ENCODE results near the gene KRTAP10-9.

Gene KRTAP10-9

GRCh38 chr21:44671911-44672310 lies 45.0 kb downstream of the KRTAP10-9 start:
- ChIA-PET CTCF (interaction anchor here (0.6 kb wide), 1 partner anchor 20 kb away, joined by 3 read pairs; no protein-coding TSS in a partner anchor), POLR2A (no interaction called here)
- no peaks in the 10 kb centered on the region for H3K4me1 ChIP-seq (ENCODE audit: control insufficient read depth, insufficient read depth, low read length)

GRCh38 chr21:44677881-44678280 lies 51.0 kb downstream of the KRTAP10-9 start:
- no peaks in the 10 kb centered on the region for H3K4me1 ChIP-seq (ENCODE audit: control insufficient read depth, insufficient read depth, low read length)
- no peak overlapping the region for H3K27ac ChIP-seq (ENCODE audit: extremely low read depth, low read depth, low read length)
- POLR2A ChIA-PET = no interaction called here
- no peak for TF ChIP-seq ZNF747 (tag by site-specific recombination; IDR thresholded peaks at IDR 0.05)
- no peak for TF ChIP-seq ZNF560 (tag by site-specific recombination; IDR thresholded peaks at IDR 0.05; ENCODE audit: borderline replicate concordance)
- TF ChIP-seq MYNN (tag by site-specific recombination; IDR thresholded peaks at IDR 0.05; ENCODE audit: borderline replicate concordance) = no peak
- no peak for TF ChIP-seq ZNF639 (tag by site-specific recombination; IDR thresholded peaks at IDR 0.05)
- TF ChIP-seq PRDM6 (tag by site-specific recombination; IDR thresholded peaks at IDR 0.05) = no peak
- TF ChIP-seq ZNF211 (tag by site-specific recombination; IDR thresholded peaks at IDR 0.05; ENCODE audit: low read depth) = no peak
- TF ChIP-seq KLF7 (tag by site-specific recombination; IDR thresholded peaks at IDR 0.05; ENCODE audit: borderline replicate concordance) = no peak
- no peak for TF ChIP-seq KLF1 (tag by site-specific recombination; IDR thresholded peaks at IDR 0.05)
- no peak for TF ChIP-seq ZNF398 (tag by site-specific recombination; IDR thresholded peaks at IDR 0.05)
- no peak for TF ChIP-seq ZNF404 (tag by site-specific recombination; IDR thresholded peaks at IDR 0.05)
- no peak for TF ChIP-seq ZNF48 (tag by site-specific recombination; IDR thresholded peaks at IDR 0.05)
- no peak for TF ChIP-seq ZBTB44 (tag by site-specific recombination; IDR thresholded peaks at IDR 0.05)
- TF ChIP-seq ZNF555 (tag by site-specific recombination; conservative IDR thresholded peaks at IDR 0.05) = no peak
- TF ChIP-seq HOXC10 (CRISPR knock-in tag; IDR thresholded peaks at IDR 0.05) = no peak
- no peak overlapping the region for H3K4me3 ChIP-seq (ENCODE audit: low read depth, low read length)
- no peaks in the 10 kb centered on the region for H3K9me3 ChIP-seq (ENCODE audit: control insufficient read depth, insufficient read depth, low read depth, low read length)
- no peaks in the 10 kb centered on the region for H3K36me3 ChIP-seq (ENCODE audit: control insufficient read depth in 2 of 2, insufficient read depth in 1 of 2, low read length in 2 of 2)
- CTCF ChIA-PET = no interaction called here

More at GRCh38 chr21:44671911-44672310, 45.0 kb downstream of the KRTAP10-9 start:
- H3K27ac ChIP-seq (ENCODE audit: extremely low read depth, low read depth, low read length) = no peak overlapping the region
- H3K9me3 ChIP-seq (ENCODE audit: control insufficient read depth, insufficient read depth, low read depth, low read length) = no peaks in the 10 kb centered on the region; the same call in 1 of the 2 replicates
- TF ChIP-seq SETDB1 (IDR thresholded peaks at IDR 0.05; ENCODE audit: insufficient read length, low read length) (peak; percentile 59), ZNF223 (tag by site-specific recombination; IDR thresholded peaks at IDR 0.05) (no peak)
- H3K36me3 ChIP-seq (ENCODE audit: control insufficient read depth in 2 of 2, insufficient read depth in 1 of 2, low read length in 2 of 2) = no peaks in the 10 kb centered on the region
- H3K4me3 ChIP-seq (ENCODE audit: low read depth, low read length) = no peak overlapping the region

Measured in HEK293 (cell line).